Neuronal stem cell (in vitro differentiated cells): ENCODE results near the gene NPHP4.
A peak's percentile ranks its signal among the peaks of the same experiment; 100 is the strongest.

Experiments
- DNase-seq: peaks from one replicate; pipeline ENCODE4 v3.0.0-alpha.2; 2013; ENCODE audit warnings: low spot score
- H2AFZ ChIP-seq: one replicate; pipeline ENCODE4 v1.6.1; 2013; ENCODE audit warnings: mild to moderate bottlenecking, low read length, inconsistent platforms
- H2AK5ac ChIP-seq: 2 replicates; pipeline ENCODE4 v1.6.1; 2013; ENCODE audit warnings: low read depth, mild to moderate bottlenecking, inconsistent platforms, low read length, moderate library complexity, mixed read lengths
- H2BK120ac ChIP-seq: 2 replicates; pipeline ENCODE4 v1.6.1; 2013; ENCODE audit warnings: low read depth, mild to moderate bottlenecking, inconsistent platforms, low read length, moderate library complexity, mixed read lengths
- H2BK12ac ChIP-seq: one replicate; pipeline ENCODE4 v1.6.1; 2013; ENCODE audit warnings: low read length, inconsistent platforms
- H2BK15ac ChIP-seq: 2 replicates; pipeline ENCODE4 v1.6.1; 2013; ENCODE audit warnings: mild to moderate bottlenecking, low read length, inconsistent platforms, mixed read lengths
- H2BK5ac ChIP-seq: one replicate; pipeline ENCODE4 v1.6.1; 2013; ENCODE audit warnings: inconsistent platforms, mild to moderate bottlenecking, low read length, moderate library complexity
- H3K14ac ChIP-seq: one replicate; pipeline ENCODE4 v1.6.1; 2013; ENCODE audit warnings: low read length, inconsistent platforms
- H3K18ac ChIP-seq: 2 replicates; pipeline ENCODE4 v1.6.1; 2013; ENCODE audit warnings: low read length, inconsistent platforms
- H3K23ac ChIP-seq: 2 replicates; pipeline ENCODE4 v1.6.1; 2013; ENCODE audit warnings: low read depth, mild to moderate bottlenecking, mixed read lengths, low read length, inconsistent platforms; ENCODE audit not compliant: poor library complexity
- H3K27ac ChIP-seq: replicated peaks from 3 replicates; pipeline ENCODE4 v1.5.1; 2013; ENCODE audit warnings: low read length, inconsistent platforms
- H3K27me3 ChIP-seq, 3 experiments: 2 replicates each; pipeline ENCODE4 v1.6.1; 2013; ENCODE audit warnings: low read length in 3 of 3, mild to moderate bottlenecking in 2 of 3, inconsistent platforms in 1 of 3, low read depth in 1 of 3, mixed read lengths in 1 of 3, moderate library complexity in 1 of 3; ENCODE audit not compliant: control insufficient read depth in 3 of 3, insufficient read depth in 3 of 3
- H3K36me3 ChIP-seq, 2 donors: replicated peaks in 1 of 2; 2 replicates each; pipeline ENCODE4 v1.6.1; 2013; ENCODE audit warnings: low read length in 2 of 2; ENCODE audit not compliant: control insufficient read depth in 2 of 2, insufficient read depth in 2 of 2
- H3K4ac ChIP-seq: 2 replicates; pipeline ENCODE4 v1.6.1; 2013; ENCODE audit warnings: inconsistent platforms, mild to moderate bottlenecking, low read length, moderate library complexity
- H3K4me1 ChIP-seq, 2 donors: 1 replicate in 1 of 2; 2 replicates in 1 of 2; pipeline ENCODE4 v1.6.1; 2013; ENCODE audit warnings: low read length in 2 of 2, low read depth in 1 of 2; ENCODE audit not compliant: control insufficient read depth in 2 of 2, insufficient read depth in 1 of 2
- H3K4me2 ChIP-seq: one replicate; pipeline ENCODE4 v1.6.1; 2013; ENCODE audit warnings: mild to moderate bottlenecking, low read length, inconsistent platforms; ENCODE audit not compliant: insufficient read depth, poor library complexity, severe bottlenecking
- H3K4me3 ChIP-seq, 2 donors: 2 replicates each; pipeline ENCODE4 v1.5.1; 2013; ENCODE audit warnings: low read length in 2 of 2, mild to moderate bottlenecking in 2 of 2, inconsistent platforms in 1 of 2, moderate library complexity in 1 of 2
- H3K79me1 ChIP-seq: one replicate; pipeline ENCODE4 v1.6.1; 2013; ENCODE audit warnings: low read depth, mild to moderate bottlenecking, inconsistent platforms, low read length, moderate library complexity
- H3K9ac ChIP-seq: one replicate; pipeline ENCODE4 v1.6.1; 2013; ENCODE audit warnings: mild to moderate bottlenecking, low read depth, low read length, inconsistent platforms; ENCODE audit not compliant: poor library complexity
- H3K9me3 ChIP-seq, 2 donors: replicated peaks in 1 of 2; 2 replicates each; pipeline versions ENCODE3 to v1.6.1; 2013; ENCODE audit warnings: low read length in 2 of 2, mild to moderate bottlenecking in 2 of 2, inconsistent platforms in 1 of 2, low read depth in 1 of 2, mixed read lengths in 1 of 2, moderate library complexity in 1 of 2; ENCODE audit not compliant: control insufficient read depth in 2 of 2, insufficient read depth in 1 of 2
- H4K8ac ChIP-seq: one replicate; pipeline ENCODE4 v1.6.1; 2013; ENCODE audit warnings: low read depth, mild to moderate bottlenecking, inconsistent platforms, low read length, moderate library complexity
- H4K91ac ChIP-seq: one replicate; pipeline ENCODE4 v1.6.1; 2013; ENCODE audit warnings: low read length, low read depth, mild to moderate bottlenecking, inconsistent platforms; ENCODE audit not compliant: poor library complexity
- WGBS, 2 donors: extraction: QIAGEN DNeasy Blood & Tissue Kit; methylation state at CpG; one replicate each; pipeline ENCODE4 v1.1.7; 2013; ENCODE audit warnings: missing lambda C conversion rate in 2 of 2, mixed read lengths in 1 of 2; ENCODE audit not compliant: insufficient read length in 2 of 2, insufficient replicate concordance in 1 of 2; ENCODE audit errors: extremely low coverage in 2 of 2; 5-methylcytosine and 5-hydroxymethylcytosine counted together

NPHP4 gene

DNA sequence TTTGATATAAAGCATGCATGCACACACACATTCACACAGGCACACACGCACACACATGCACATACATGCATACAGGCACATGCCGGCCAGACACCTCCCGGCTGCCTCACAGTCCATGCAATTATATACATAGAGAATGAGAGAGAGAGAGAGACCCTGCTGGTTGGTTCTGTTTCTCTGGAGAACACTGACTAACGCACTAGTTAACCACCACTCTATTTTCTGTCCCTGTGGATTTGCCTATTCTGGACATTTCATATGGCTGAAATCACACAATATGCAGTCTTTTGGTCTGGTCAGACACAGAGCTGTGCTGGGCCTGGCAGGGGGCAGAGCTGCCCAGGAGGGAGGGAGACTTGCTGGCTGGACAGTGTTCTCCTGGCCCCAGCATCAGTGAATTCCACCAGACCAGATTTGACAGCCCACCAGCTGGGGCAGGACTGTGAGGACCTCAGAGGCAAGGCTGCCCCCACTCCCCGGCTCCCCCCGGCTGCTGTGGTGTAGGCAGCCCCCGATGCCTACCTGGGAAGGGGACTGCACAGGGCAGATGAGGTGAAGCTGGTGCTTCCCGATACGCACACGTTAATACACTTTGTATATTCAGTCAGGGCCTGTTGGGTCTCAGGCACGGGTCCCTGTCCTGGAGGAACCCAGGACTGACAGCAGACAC lies 152.2 kb downstream of the NPHP4 start:
- H2BK15ac ChIP-seq, result no peak overlapping the region
- peak overlapping the region; percentile 13 for H3K23ac ChIP-seq
- DNase-seq, result no peak
- no peaks in the 10 kb centered on the region for H3K36me3 ChIP-seq
- no CpG with 5 or more reads among the region's 11 CpGs for WGBS, 2 donors
- no peak overlapping the region for H2AFZ ChIP-seq
- H3K27ac ChIP-seq, result no peak overlapping the region
- H4K91ac ChIP-seq, result no peak overlapping the region
- no peak overlapping the region for H3K9ac ChIP-seq
- H3K4ac ChIP-seq, result no peak overlapping the region
- no peaks in the 10 kb centered on the region for H3K9me3 ChIP-seq
- no peak overlapping the region for H3K4me3 ChIP-seq
- H3K14ac ChIP-seq, result peak overlapping the region; percentile 67
- H2AK5ac ChIP-seq, result no peak overlapping the region
- H3K27me3 ChIP-seq, result peaks cover 0 to 47% (median 0%) of the 10 kb centered on the region in 3 experiments
- no peak overlapping the region for H2BK120ac ChIP-seq
- H3K4me1 ChIP-seq, result peaks cover 0 to 2% of the 10 kb centered on the region in 2 donors
- H3K4me2 ChIP-seq, result no peak overlapping the region
- H2BK12ac ChIP-seq, result no peak overlapping the region
- no peaks in the 10 kb centered on the region for H3K79me1 ChIP-seq
- no peak overlapping the region for H2BK5ac ChIP-seq
- peak overlapping the region; percentile 24 for H3K18ac ChIP-seq
- H4K8ac ChIP-seq, result no peak overlapping the region

GRCh38 chr1:5839161-5839880 lies 152.9 kb downstream of the NPHP4 start:
- no peak overlapping the region for H2BK120ac ChIP-seq
- no peak overlapping the region for H3K18ac ChIP-seq
- H2AK5ac ChIP-seq, result no peak overlapping the region
- H3K4me3 ChIP-seq, result no peak overlapping the region
- H3K27me3 ChIP-seq, result peaks cover 0 to 50% (median 0%) of the 10 kb centered on the region in 3 experiments
- no CpG with 5 or more reads among the region's 6 CpGs for WGBS, 2 donors
- no peaks in the 10 kb centered on the region for H3K9me3 ChIP-seq
- no peak overlapping the region for H3K4me2 ChIP-seq
- H3K4me1 ChIP-seq, result peaks cover 0 to 2% of the 10 kb centered on the region in 2 donors
- H3K4ac ChIP-seq, result no peak overlapping the region
- no peak overlapping the region for H2BK5ac ChIP-seq
- no peak overlapping the region for H3K9ac ChIP-seq
- no peak overlapping the region for H3K23ac ChIP-seq
- H3K36me3 ChIP-seq, result no peaks in the 10 kb centered on the region
- H3K79me1 ChIP-seq, result no peaks in the 10 kb centered on the region
- no peak overlapping the region for H2BK15ac ChIP-seq
- no peak overlapping the region for H2AFZ ChIP-seq
- no peak overlapping the region for H3K27ac ChIP-seq
- H4K91ac ChIP-seq, result no peak overlapping the region
- no peak overlapping the region for H3K14ac ChIP-seq
- DNase-seq, result no peak
- H2BK12ac ChIP-seq, result no peak overlapping the region
- H4K8ac ChIP-seq, result no peak overlapping the region

GRCh38 chr1:5837976-5838653 lies 154.1 kb downstream of the NPHP4 start:
- no peak overlapping the region for H3K4me3 ChIP-seq
- H3K27ac ChIP-seq, result no peak overlapping the region
- H3K4me2 ChIP-seq, result no peak overlapping the region
- no peak overlapping the region for H3K18ac ChIP-seq
- H3K4ac ChIP-seq, result no peak overlapping the region
- no peak overlapping the region for H2BK12ac ChIP-seq
- WGBS, 2 donors, result no CpG with 5 or more reads among the region's 19 CpGs
- no peak overlapping the region for H4K8ac ChIP-seq
- H4K91ac ChIP-seq, result no peak overlapping the region
- H2BK15ac ChIP-seq, result no peak overlapping the region
- H2AFZ ChIP-seq, result no peak overlapping the region
- no peaks in the 10 kb centered on the region for H3K36me3 ChIP-seq
- no peak for DNase-seq
- H2AK5ac ChIP-seq, result no peak overlapping the region
- H3K4me1 ChIP-seq, result peaks cover 0 to 2% of the 10 kb centered on the region in 2 donors
- no peak overlapping the region for H3K9ac ChIP-seq
- H3K27me3 ChIP-seq, result peaks cover 0 to 49% (median 0%) of the 10 kb centered on the region in 3 experiments
- no peak overlapping the region for H2BK5ac ChIP-seq
- no peak overlapping the region for H3K23ac ChIP-seq
- no peak overlapping the region for H2BK120ac ChIP-seq
- H3K79me1 ChIP-seq, result no peaks in the 10 kb centered on the region
- H3K9me3 ChIP-seq, result no peaks in the 10 kb centered on the region
- no peak overlapping the region for H3K14ac ChIP-seq
